CD8-positive, alpha-beta memory T cell (primary cell): ENCODE measurements around the gene SARNP. TPM values are rescaled to one million over a fixed set of nuclear protein-coding genes. Genes with fewer than 3 reads are reported as not detected.

Experiments
- CTCF ChIA-PET: fragments of 350-600 bp; sonication (Branson Sonifier 250); formaldehyde crosslinking; loops from one replicate; lab custom pipeline; 2021; ENCODE audit warnings: antibody characterized with exemption; lab: Charles Lee
- POLR2A ChIA-PET: fragments of 350-600 bp; sonication (Branson Sonifier 250); formaldehyde crosslinking; loops from one replicate; lab custom pipeline; 2021; ENCODE audit warnings: antibody characterized with exemption; lab: Charles Lee
- DNase-seq, 5 donors: peaks; one replicate each; pipeline versions ENCODE4 v3.0.0 to v3.0.0-alpha.2; 2020 to 2022; ENCODE audit warnings: mixed read lengths in 1 of 5
- H3K27ac ChIP-seq: one replicate; pipeline ENCODE4 v1.7.0; 2013; ENCODE audit warnings: low read depth, mild to moderate bottlenecking, low read length, moderate library complexity
- H3K27me3 ChIP-seq: 2 replicates; pipeline ENCODE4 v1.7.0; 2013; ENCODE audit warnings: low read length, mild to moderate bottlenecking; ENCODE audit not compliant: insufficient read depth, poor library complexity, severe bottlenecking
- H3K36me3 ChIP-seq: 2 replicates; pipeline ENCODE4 v1.7.0; 2013; ENCODE audit warnings: mild to moderate bottlenecking, low read length, moderate library complexity; ENCODE audit not compliant: insufficient read depth
- H3K4me1 ChIP-seq: 2 replicates; pipeline ENCODE4 v1.7.0; 2013; ENCODE audit warnings: mild to moderate bottlenecking, low read length, moderate library complexity; ENCODE audit not compliant: insufficient read depth
- H3K4me3 ChIP-seq: 2 replicates; pipeline ENCODE4 v1.7.0; 2013; ENCODE audit warnings: mild to moderate bottlenecking, low read length
- H3K9me3 ChIP-seq: 2 replicates; pipeline ENCODE4 v1.7.0; 2013; ENCODE audit warnings: mild to moderate bottlenecking, low read length
- H3K27ac Mint-ChIP-seq, 8 donors: one replicate each; pipeline ENCODE4 v1.8.0; 2020 to 2021; ENCODE audit warnings: mixed read lengths in 8 of 8, mild to moderate bottlenecking in 6 of 8, inconsistent platforms in 3 of 8, moderate library complexity in 3 of 8
- H3K27me3 Mint-ChIP-seq, 2 donors: one replicate each; pipeline ENCODE4 v1.8.0; 2020 to 2021; ENCODE audit warnings: mixed read lengths in 2 of 2, mild to moderate bottlenecking in 1 of 2, moderate library complexity in 1 of 2
- H3K36me3 Mint-ChIP-seq, 3 donors: one replicate each; pipeline ENCODE4 v1.8.0; 2020 to 2021; ENCODE audit warnings: mixed read lengths in 3 of 3, inconsistent platforms in 1 of 3, mild to moderate bottlenecking in 1 of 3
- H3K4me1 Mint-ChIP-seq, 3 donors: one replicate each; pipeline ENCODE4 v1.8.0; 2020 to 2021; ENCODE audit warnings: mixed read lengths in 3 of 3, inconsistent platforms in 1 of 3, mild to moderate bottlenecking in 1 of 3
- H3K4me3 Mint-ChIP-seq, 7 donors: one replicate each; pipeline ENCODE4 v1.8.0; 2020 to 2021; ENCODE audit warnings: mixed read lengths in 7 of 7, mild to moderate bottlenecking in 6 of 7, moderate library complexity in 4 of 7, inconsistent platforms in 2 of 7
- H3K9me3 Mint-ChIP-seq, 5 donors: one replicate each; pipeline ENCODE4 v1.8.0; 2020 to 2022; ENCODE audit warnings: mixed read lengths in 5 of 5, mild to moderate bottlenecking in 3 of 5, moderate library complexity in 2 of 5, inconsistent platforms in 1 of 5
- polyA plus RNA-seq: library from polyadenylated mRNA; unstranded; fragments of 300-500 nt; fragmentation: Illumina TruSeq; gene quantifications from one replicate; pipeline ENCODE4 v1.2.3, GENCODE V29; 2021
- total RNA-seq, 2 experiments: library from RNA; stranded (reverse); gene quantifications; one replicate each; pipeline ENCODE4 v1.2.3, GENCODE V29; 2021

The SARNP gene
- total and polyA plus RNA-seq, 3 experiments from 2014 or later = 89.7 to 109 (median 103) TPM

GRCh38 chr12:55723516-55724225, 93.9 kb downstream of the SARNP start:
- POLR2A ChIA-PET = interaction anchor here (1.8 kb wide), 1 partner anchor 15 kb away, joined by 4 read pairs; no protein-coding TSS in a partner anchor
- peak overlapping the region in 4 of 8 donors; percentile 54 to 88 (median 70) for H3K27ac Mint-ChIP-seq

DNA sequence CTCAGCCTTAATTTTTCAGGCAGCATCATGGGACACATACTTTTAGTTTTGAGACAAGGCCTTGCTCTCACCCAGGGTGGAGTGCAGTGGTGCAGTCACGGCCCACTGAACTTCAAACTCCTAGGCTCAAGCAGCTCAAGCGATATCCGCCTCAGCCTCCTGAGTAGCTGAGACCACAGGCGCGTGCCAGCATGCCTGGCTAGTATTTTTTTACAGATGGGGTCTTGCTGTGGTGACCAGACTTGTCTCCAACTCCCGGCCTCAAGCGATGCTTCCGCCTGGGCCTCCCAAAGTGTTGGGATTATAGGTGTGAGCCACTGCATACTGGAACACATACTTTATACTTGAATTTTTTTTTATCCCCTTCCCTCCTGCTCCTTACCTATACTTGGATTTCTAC, 94.6 kb downstream of the SARNP start:
- peak overlapping the region in 1 of 8 donors; percentile 88 for H3K27ac Mint-ChIP-seq
- H3K9me3 Mint-ChIP-seq = no peaks in the 10 kb centered on the region
- ChIA-PET CTCF (interaction anchor here (6.9 kb wide), 1 partner anchor 15 kb away, joined by 67 read pairs; no protein-coding TSS in a partner anchor), POLR2A (interaction anchor here (0.5 kb wide), 1 partner anchor 8 kb away, joined by 8 read pairs; no protein-coding TSS in a partner anchor)
- Histone ChIP-seq H3K27me3 (no peaks in the 10 kb centered on the region), H3K4me3 (no peak overlapping the region), H3K4me1 (peaks cover 26% of the 10 kb centered on the region), H3K27ac (no peak overlapping the region), H3K9me3 (no peaks in the 10 kb centered on the region), H3K36me3 (no peaks in the 10 kb centered on the region)
- H3K4me3 Mint-ChIP-seq = no peak overlapping the region
- peaks cover 0 to 54% (median 6%) of the 10 kb centered on the region in 3 donors for H3K36me3 Mint-ChIP-seq
- peaks cover 27 to 66% (median 30%) of the 10 kb centered on the region in 3 donors for H3K4me1 Mint-ChIP-seq
- peak in 1 of 5 donors; percentile 26 for DNase-seq
- no peaks in the 10 kb centered on the region for H3K27me3 Mint-ChIP-seq

More at GRCh38 chr12:55723516-55724225, 93.9 kb downstream of the SARNP start:
- no peaks in the 10 kb centered on the region for H3K36me3 ChIP-seq
- H3K4me3 Mint-ChIP-seq = peak overlapping the region in 1 of 7 donors; percentile 62
- peaks cover 23 to 61% (median 27%) of the 10 kb centered on the region in 3 donors for H3K4me1 Mint-ChIP-seq
- peaks cover 29% of the 10 kb centered on the region for H3K4me1 ChIP-seq
- H3K36me3 Mint-ChIP-seq = peaks cover 0 to 50% (median 6%) of the 10 kb centered on the region in 3 donors
- no peaks in the 10 kb centered on the region for H3K27me3 Mint-ChIP-seq
- no peaks in the 10 kb centered on the region for H3K9me3 ChIP-seq
- H3K27me3 ChIP-seq = no peaks in the 10 kb centered on the region
- H3K27ac ChIP-seq = no peak overlapping the region
- CTCF ChIA-PET = interaction anchor here (1.3 to 6.9 kb wide), 3 partner anchors 11 to 316 kb away, joined by 3 to 67 read pairs (median 11); no protein-coding TSS in a partner anchor
- DNase-seq = no peak
- H3K9me3 Mint-ChIP-seq = no peaks in the 10 kb centered on the region
- H3K4me3 ChIP-seq = no peak overlapping the region

DNA sequence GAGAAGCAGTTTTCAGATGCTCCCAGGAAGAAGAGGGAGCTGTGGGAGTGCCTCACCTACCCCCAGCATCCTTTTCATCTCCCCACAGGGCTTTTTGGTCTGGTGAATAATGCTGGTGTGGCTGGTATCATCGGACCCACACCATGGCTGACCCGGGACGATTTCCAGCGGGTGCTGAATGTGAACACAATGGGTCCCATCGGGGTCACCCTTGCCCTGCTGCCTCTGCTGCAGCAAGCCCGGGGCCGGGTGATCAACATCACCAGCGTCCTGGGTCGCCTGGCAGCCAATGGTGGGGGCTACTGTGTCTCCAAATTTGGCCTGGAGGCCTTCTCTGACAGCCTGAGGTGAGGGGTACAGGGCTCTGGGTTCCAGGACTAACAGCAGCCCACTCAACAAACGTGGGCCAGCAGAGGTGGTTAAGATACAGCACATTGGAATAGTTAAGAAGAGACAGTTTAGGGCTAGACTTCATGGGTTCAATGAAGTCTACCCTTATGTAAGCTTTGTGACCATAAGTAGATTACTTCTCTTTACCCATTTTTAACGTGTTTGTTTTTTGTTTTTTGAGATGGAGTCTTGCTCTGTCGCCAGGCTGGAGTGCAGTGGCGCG, 95.8 kb downstream of the SARNP start:
- Mint-ChIP-seq H3K4me1 (peaks cover 27 to 66% (median 32%) of the 10 kb centered on the region in 3 donors), H3K27ac (peak overlapping the region in 1 of 8 donors; percentile 74), H3K27me3 (no peaks in the 10 kb centered on the region), H3K9me3 (no peaks in the 10 kb centered on the region), H3K4me3 (no peak overlapping the region), H3K36me3 (peaks cover 0 to 47% (median 6%) of the 10 kb centered on the region in 3 donors)
- Histone ChIP-seq H3K9me3 (no peaks in the 10 kb centered on the region), H3K4me1 (peaks cover 21% of the 10 kb centered on the region), H3K27ac (no peak overlapping the region), H3K4me3 (no peak overlapping the region), H3K36me3 (no peaks in the 10 kb centered on the region), H3K27me3 (no peaks in the 10 kb centered on the region)
- DNase-seq = peak in 1 of 5 donors; percentile 45
- CTCF ChIA-PET = interaction anchor here (3.4 to 6.9 kb wide), 2 partner anchors 8 to 16 kb away, joined by 20 to 67 read pairs; partner anchors contain the start of gene CD63
- POLR2A ChIA-PET = no interaction called here

DNA sequence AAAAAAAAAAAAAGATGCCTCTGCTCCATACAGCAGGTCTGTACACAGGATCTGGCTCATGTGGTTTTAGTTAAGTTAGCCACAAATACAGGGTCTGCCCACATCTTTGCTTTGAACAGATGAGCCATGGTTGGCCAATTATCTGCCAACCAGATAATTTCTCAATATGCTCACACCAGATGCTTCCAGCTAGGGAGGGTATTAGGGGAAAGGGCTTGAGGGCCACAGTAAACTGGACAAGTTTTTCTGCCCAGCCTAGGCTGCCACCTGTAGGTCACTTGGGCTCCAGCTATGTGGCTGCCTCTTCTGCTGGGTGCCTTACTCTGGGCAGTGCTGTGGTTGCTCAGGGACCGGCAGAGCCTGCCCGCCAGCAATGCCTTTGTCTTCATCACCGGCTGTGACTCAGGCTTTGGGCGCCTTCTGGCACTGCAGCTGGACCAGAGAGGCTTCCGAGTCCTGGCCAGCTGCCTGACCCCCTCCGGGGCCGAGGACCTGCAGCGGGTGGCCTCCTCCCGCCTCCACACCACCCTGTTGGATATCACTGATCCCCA, 96.6 kb downstream of the SARNP start:
- Histone ChIP-seq H3K4me1 (peaks cover 20% of the 10 kb centered on the region), H3K27ac (no peak overlapping the region), H3K36me3 (no peaks in the 10 kb centered on the region), H3K9me3 (no peaks in the 10 kb centered on the region), H3K27me3 (no peaks in the 10 kb centered on the region), H3K4me3 (no peak overlapping the region)
- Mint-ChIP-seq H3K36me3 (peaks cover 0 to 44% (median 4%) of the 10 kb centered on the region in 3 donors), H3K4me3 (peak overlapping the region in 1 of 7 donors; percentile 44), H3K9me3 (no peaks in the 10 kb centered on the region), H3K27me3 (peaks cover 0 to 1% of the 10 kb centered on the region in 2 donors), H3K27ac (peak overlapping the region in 2 of 8 donors; percentile 17 to 18), H3K4me1 (peaks cover 30 to 67% (median 35%) of the 10 kb centered on the region in 3 donors)
- no peak for DNase-seq
- POLR2A ChIA-PET = interaction anchor here (0.5 kb wide), 1 partner anchor 249 kb away, joined by 10 read pairs; no protein-coding TSS in a partner anchor
- CTCF ChIA-PET = interaction anchor here (1.5 to 6.9 kb wide), 3 partner anchors 9 to 64 kb away, joined by 5 to 67 read pairs (median 20); partner anchors contain the start of gene CD63

DNA sequence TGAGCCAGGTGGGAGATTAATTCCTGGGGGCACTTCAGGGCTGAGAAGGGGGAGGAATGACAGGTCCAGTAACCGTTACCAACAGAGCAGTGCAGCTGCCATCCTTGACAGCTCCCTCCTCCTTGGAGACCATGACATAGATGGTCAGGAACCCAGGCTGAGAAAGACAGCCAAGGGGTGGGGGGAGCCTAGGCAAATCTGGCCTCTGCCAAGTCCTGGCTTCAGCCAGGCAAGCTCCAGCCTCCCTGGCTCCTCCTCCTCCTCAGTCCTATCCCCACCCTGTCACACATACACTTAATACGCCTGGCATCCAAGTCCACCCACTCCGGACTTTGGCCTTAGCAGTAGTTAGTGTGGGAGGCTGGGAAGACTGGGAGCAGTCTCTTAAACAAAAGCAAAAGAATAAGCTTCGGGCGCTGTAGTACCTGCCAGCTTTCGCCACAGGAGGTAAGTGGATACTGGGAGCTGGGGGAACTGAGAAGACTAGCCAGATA, 97.4 kb downstream of the SARNP start, which contains the start of gene RDH5:
Gene RDH5, plus strand, starts transcription at position 323 of the 494 bp plus-strand sequence. CDS start 792 bp downstream, outside the sequence.
- peaks cover 38 to 70% (median 38%) of the 10 kb centered on the region in 3 donors for H3K4me1 Mint-ChIP-seq
- no peaks in the 10 kb centered on the region for H3K36me3 ChIP-seq
- H3K4me3 Mint-ChIP-seq = peak within 1 kb of the TSS in 2 of 7 donors; percentile 30 to 44
- no peaks in the 10 kb centered on the region for H3K27me3 ChIP-seq
- no peak within 1 kb of the TSS for H3K27ac ChIP-seq
- H3K4me1 ChIP-seq = peaks cover 27% of the 10 kb centered on the region
- H3K36me3 Mint-ChIP-seq = peaks cover 0 to 42% (median 3%) of the 10 kb centered on the region in 3 donors
- H3K27me3 Mint-ChIP-seq = peaks cover 0 to 5% of the 10 kb centered on the region in 2 donors
- POLR2A ChIA-PET = interaction anchor here (0.5 to 0.8 kb wide), 2 partner anchors 17 to 250 kb away, joined by 3 to 10 read pairs; no protein-coding TSS in a partner anchor
- CTCF ChIA-PET = interaction anchor here (1.5 to 6.9 kb wide), 3 partner anchors 10 to 64 kb away, joined by 5 to 67 read pairs (median 20); partner anchors contain the start of gene CD63
- H3K9me3 ChIP-seq = no peaks in the 10 kb centered on the region
- no peak for DNase-seq
- peak within 1 kb of the TSS in 4 of 8 donors; percentile 17 to 80 (median 53) for H3K27ac Mint-ChIP-seq
- no peaks in the 10 kb centered on the region for H3K9me3 Mint-ChIP-seq
- no peak within 1 kb of the TSS for H3K4me3 ChIP-seq

- ChIA-PET POLR2A (interaction anchor here (0.6 to 0.8 kb wide), 2 partner anchors 12 to 18 kb away, joined by 3 to 5 read pairs; no protein-coding TSS in a partner anchor), CTCF (interaction anchor here (1.5 to 6.9 kb wide), 3 partner anchors 10 to 63 kb away, joined by 5 to 67 read pairs (median 20); partner anchors contain the start of gene CD63)
- Histone ChIP-seq H3K4me3 (no peak overlapping the region), H3K36me3 (no peaks in the 10 kb centered on the region), H3K9me3 (no peaks in the 10 kb centered on the region), H3K27me3 (no peaks in the 10 kb centered on the region), H3K4me1 (peaks cover 24% of the 10 kb centered on the region), H3K27ac (no peak overlapping the region)
- no peaks in the 10 kb centered on the region for H3K9me3 Mint-ChIP-seq
- peaks cover 0 to 5% of the 10 kb centered on the region in 2 donors for H3K27me3 Mint-ChIP-seq
- peak overlapping the region in 1 of 7 donors; percentile 30 for H3K4me3 Mint-ChIP-seq
- peaks cover 0 to 37% (median 2%) of the 10 kb centered on the region in 3 donors for H3K36me3 Mint-ChIP-seq
- peaks cover 31 to 65% (median 33%) of the 10 kb centered on the region in 3 donors for H3K4me1 Mint-ChIP-seq
- no peak for DNase-seq
- H3K27ac Mint-ChIP-seq = peak overlapping the region in 4 of 8 donors; percentile 17 to 80 (median 54)
Measured at GRCh38 chr12:55719371-55719770, 98.2 kb downstream of the SARNP start.
